HEK293T (cell line): Measurements from ENCODE around the gene PCBP2.

ENCODE experiments used
- ARNT ChIP-seq: fragments of 450-650 bp; IDR thresholded peaks from 2 replicates; pipeline ENCODE4 v1.6.1; 2017; ENCODE audit warnings: mild to moderate bottlenecking
- BHLHE40 ChIP-seq: fragments of 450-650 bp; IDR thresholded peaks from 2 replicates; pipeline ENCODE4 v1.6.1; 2016; ENCODE audit warnings: mild to moderate bottlenecking, moderate library complexity, borderline replicate concordance
- CTBP1 ChIP-seq: fragments of 450-650 bp; IDR thresholded peaks from 2 replicates; pipeline ENCODE4 v1.6.1; 2016; ENCODE audit warnings: borderline replicate concordance
- FOXA1 ChIP-seq: fragments of 450-650 bp; IDR thresholded peaks from 2 replicates; pipeline ENCODE4 v1.6.1; 2016; ENCODE audit warnings: mild to moderate bottlenecking
- HDGF ChIP-seq: fragments of 450-650 bp; IDR thresholded peaks from 2 replicates; pipeline ENCODE4 v1.6.1; 2017; ENCODE audit warnings: antibody characterized with exemption, borderline replicate concordance
- L3MBTL2 ChIP-seq: fragments of 450-650 bp; conservative IDR thresholded peaks from 2 replicates; pipeline ENCODE4 v1.6.1; 2016; ENCODE audit warnings: mild to moderate bottlenecking
- SP1 ChIP-seq: fragments of 450-650 bp; IDR thresholded peaks from 2 replicates; pipeline ENCODE4 v1.6.1; 2017
- SUZ12 ChIP-seq: fragments of 450-650 bp; IDR thresholded peaks from 2 replicates; pipeline ENCODE4 v1.6.1; 2016; ENCODE audit warnings: mild to moderate bottlenecking
- ZNF384 ChIP-seq: fragments of 450-650 bp; IDR thresholded peaks from 2 replicates; pipeline ENCODE4 v1.6.1; 2016

DNA sequence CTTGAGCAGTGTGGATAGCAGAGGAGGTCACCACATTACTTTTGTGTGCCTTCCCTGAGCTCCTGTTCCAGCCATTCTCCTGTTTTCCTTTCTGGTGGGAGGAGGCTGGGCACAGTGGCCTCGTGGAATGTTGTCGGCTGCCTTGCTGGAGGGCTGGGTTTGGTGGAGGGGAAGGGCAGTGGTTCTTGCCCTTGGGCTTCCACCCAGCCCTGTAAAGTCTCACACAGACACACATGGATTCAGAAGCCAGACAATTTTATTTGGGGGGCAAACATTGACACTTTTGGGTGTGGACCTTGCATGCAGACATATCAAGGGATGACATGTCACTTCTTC, 54.5 kb downstream of the PCBP2 start:
- TF ChIP-seq CTBP1 (no peak), BHLHE40 (no peak), SP1 (no peak), FOXA1 (no peak), L3MBTL2 (no peak), HDGF (no peak), SUZ12 (no peak), ZNF384 (no peak), ARNT (no peak)
